ENCODE results near the gene CDKN2B.

The CDKN2B gene

GRCh38 chr9:21969011-21969940 is 39.8 kb downstream of the CDKN2B start:
- no peak overlapping the region for H3K4me3 ChIP-seq (ENCODE audit: severe bottlenecking)
- no peak for DNase-seq (ENCODE audit: low spot score)
- no peaks in the 10 kb centered on the region for H3K9me3 ChIP-seq (ENCODE audit: severe bottlenecking)
- peaks cover 10% of the 10 kb centered on the region for H3K4me1 ChIP-seq (ENCODE audit: insufficient read depth, poor library complexity, severe bottlenecking)
- H3K27me3 ChIP-seq (ENCODE audit: insufficient read depth, poor library complexity, severe bottlenecking) = no peaks in the 10 kb centered on the region
- ATAC-seq (ENCODE audit: low read depth) = no peak
- peaks cover 63% of the 10 kb centered on the region for H3K36me3 ChIP-seq (ENCODE audit: low read depth)
- H3K27ac ChIP-seq (ENCODE audit: poor library complexity, severe bottlenecking) = no peak overlapping the region
- TF ChIP-seq CTCF (IDR thresholded peaks at IDR 0.05; ENCODE audit: poor library complexity, severe bottlenecking) = no peak

GRCh38 chr9:21968331-21969010 is 40.6 kb downstream of the CDKN2B start:
- no peak for TF ChIP-seq CTCF (IDR thresholded peaks at IDR 0.05; ENCODE audit: poor library complexity, severe bottlenecking)
- peaks cover 10% of the 10 kb centered on the region for H3K4me1 ChIP-seq (ENCODE audit: insufficient read depth, poor library complexity, severe bottlenecking)
- ATAC-seq (ENCODE audit: low read depth) = no peak
- no peaks in the 10 kb centered on the region for H3K27me3 ChIP-seq (ENCODE audit: insufficient read depth, poor library complexity, severe bottlenecking)
- peaks cover 63% of the 10 kb centered on the region for H3K36me3 ChIP-seq (ENCODE audit: low read depth)
- no peak overlapping the region for H3K27ac ChIP-seq (ENCODE audit: poor library complexity, severe bottlenecking)
- H3K9me3 ChIP-seq (ENCODE audit: severe bottlenecking) = no peaks in the 10 kb centered on the region
- no peak overlapping the region for H3K4me3 ChIP-seq (ENCODE audit: severe bottlenecking)
- no peak for DNase-seq (ENCODE audit: low spot score)

GRCh38 chr9:21967702-21968101 is 41.4 kb downstream of the CDKN2B start:
- no peak for TF ChIP-seq CTCF (IDR thresholded peaks at IDR 0.05; ENCODE audit: poor library complexity, severe bottlenecking)

GRCh38 chr9:21967169-21967568 is 41.9 kb downstream of the CDKN2B start:
- H3K9me3 ChIP-seq (ENCODE audit: severe bottlenecking) = no peaks in the 10 kb centered on the region
- DNase-seq (ENCODE audit: low spot score) (no peak), ATAC-seq (ENCODE audit: low read depth) (no peak)
- H3K27ac ChIP-seq (ENCODE audit: poor library complexity, severe bottlenecking) = no peak overlapping the region
- peaks cover 50% of the 10 kb centered on the region for H3K36me3 ChIP-seq (ENCODE audit: low read depth)
- H3K4me3 ChIP-seq (ENCODE audit: severe bottlenecking) = no peak overlapping the region
- peaks cover 4% of the 10 kb centered on the region for H3K4me1 ChIP-seq (ENCODE audit: insufficient read depth, poor library complexity, severe bottlenecking)
- no peaks in the 10 kb centered on the region for H3K27me3 ChIP-seq (ENCODE audit: insufficient read depth, poor library complexity, severe bottlenecking)
- TF ChIP-seq CTCF (IDR thresholded peaks at IDR 0.05; ENCODE audit: poor library complexity, severe bottlenecking) = no peak

More at GRCh38 chr9:21967702-21968101, 41.4 kb downstream of the CDKN2B start:
- H3K4me3 ChIP-seq (ENCODE audit: severe bottlenecking) = no peak overlapping the region
- H3K9me3 ChIP-seq (ENCODE audit: severe bottlenecking) = no peaks in the 10 kb centered on the region
- no peak for ATAC-seq (ENCODE audit: low read depth)
- peaks cover 55% of the 10 kb centered on the region for H3K36me3 ChIP-seq (ENCODE audit: low read depth)
- no peak for DNase-seq (ENCODE audit: low spot score)
- no peak overlapping the region for H3K27ac ChIP-seq (ENCODE audit: poor library complexity, severe bottlenecking)
- peaks cover 9% of the 10 kb centered on the region for H3K4me1 ChIP-seq (ENCODE audit: insufficient read depth, poor library complexity, severe bottlenecking)
- H3K27me3 ChIP-seq (ENCODE audit: insufficient read depth, poor library complexity, severe bottlenecking) = no peaks in the 10 kb centered on the region
